GM10266 (cell line): Measurements from ENCODE around the gene ZNF652.

Source experiments
- DNase-seq: peaks from one replicate; pipeline ENCODE4 v3.0.0; 2012; ENCODE audit errors: extremely low spot score
- CTCF ChIP-seq: IDR thresholded peaks from 2 replicates; pipeline ENCODE4 v1.5.1; 2012; ENCODE audit warnings: mild to moderate bottlenecking, low read depth; ENCODE audit not compliant: control insufficient read depth, insufficient read depth; ENCODE audit errors: missing control alignments

The ZNF652 gene

GRCh38 chr17:49364119-49364518, 2.1 kb upstream of the ZNF652 start:
- no peak for DNase-seq
- TF ChIP-seq CTCF: peak; percentile 2

- TF ChIP-seq CTCF: no peak
- no peak for DNase-seq
Observed at GRCh38 chr17:49363251-49363650, 1.2 kb upstream of the ZNF652 start.

- no peak for DNase-seq
- TF ChIP-seq CTCF: no peak
Observed at GRCh38 chr17:49362723-49363117, 670 bp upstream of the ZNF652 start.

GRCh38 chr17:49361129-49361901, 735 bp downstream of the ZNF652 start:
- DNase-seq: peak; percentile 70
- no peak for TF ChIP-seq CTCF

- no peak for TF ChIP-seq CTCF
- DNase-seq: no peak
Observed at GRCh38 chr17:49360796-49361128, 1.3 kb downstream of the ZNF652 start.

- TF ChIP-seq CTCF: no peak
- DNase-seq: peak; percentile 14
Observed at GRCh38 chr17:49359990-49360795, 1.9 kb downstream of the ZNF652 start.
